Dermis blood vessel endothelial cell (primary cell): ENCODE data around the gene RGS16. TPM values are rescaled to one million over a fixed set of nuclear protein-coding genes. Genes with fewer than 3 reads are reported as not detected.
A peak's percentile ranks its signal among the peaks of the same experiment; 100 is the strongest.
"Not testable (repeated sequence)": the region's sequence is repeated elsewhere in the genome, so short reads cannot be mapped to it uniquely, and the experiment has no call there.

ENCODE experiments used
- DNase-seq: peaks from one replicate; pipeline ENCODE4 v3.0.0; 2010
- total RNA-seq: library from RNA; depleted of rRNA; stranded (reverse); fragments of >200 nt; gene quantifications from 2 replicates; pipeline ENCODE4 v1.2.3, GENCODE V29; 2014

The RGS16 gene
- 1.2 and 2.0 TPM in 2 replicates for total RNA-seq

GRCh38 chr1:182604175-182605164 lies at the start of gene RGS16:
RGS16 (minus strand) TSS chr1:182604389; CDS start chr1:182604259, 130 bp downstream.
- peak; percentile 75 for DNase-seq

GRCh38 chr1:182653986-182654385 lies 49.8 kb upstream of the RGS16 start:
- no peak for DNase-seq

DNA sequence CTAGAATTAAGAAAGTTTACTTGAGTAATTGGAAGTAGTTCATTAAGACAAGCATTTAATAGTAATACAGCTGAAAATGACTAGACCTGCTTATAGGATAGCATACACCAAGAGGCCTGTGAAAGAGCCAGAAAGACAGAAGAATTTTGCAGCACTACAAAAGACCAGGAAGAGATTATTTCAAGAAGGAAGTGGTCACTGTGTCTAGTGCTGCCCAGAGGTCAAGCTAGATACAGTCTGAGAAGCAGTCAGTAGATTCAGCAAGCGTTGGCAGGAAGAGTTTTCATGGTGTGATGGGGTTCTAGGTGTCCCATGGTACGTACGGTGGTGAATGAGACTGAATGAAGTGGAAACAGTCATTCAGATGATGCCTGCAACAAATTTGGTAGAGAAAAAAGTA lies 48.7 kb upstream of the RGS16 start:
- DNase-seq: no peak

- DNase-seq: no peak
Measured at GRCh38 chr1:182651339-182651724, 47.1 kb upstream of the RGS16 start.

- no peak for DNase-seq
Measured at GRCh38 chr1:182650678-182651338, 46.6 kb upstream of the RGS16 start.

DNA sequence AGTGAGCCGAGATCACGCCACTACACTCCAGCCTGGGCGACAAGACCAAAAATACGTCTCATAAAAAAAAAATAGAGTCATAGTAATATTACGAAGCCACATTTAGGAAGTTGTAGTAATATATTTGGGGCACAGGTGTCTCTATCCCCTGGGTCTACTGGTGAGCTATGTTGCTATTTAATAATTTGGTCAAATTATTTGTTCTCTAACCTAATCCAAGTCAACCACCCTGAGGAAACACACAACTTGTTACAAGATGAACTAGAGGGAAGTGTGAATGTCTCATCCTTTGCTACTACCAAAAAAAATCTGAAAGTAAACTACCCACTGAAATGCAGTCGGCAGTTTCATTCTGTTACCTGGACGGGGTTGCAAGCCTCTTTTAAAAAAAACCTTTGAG lies 44.9 kb upstream of the RGS16 start:
- no peak for DNase-seq

DNA sequence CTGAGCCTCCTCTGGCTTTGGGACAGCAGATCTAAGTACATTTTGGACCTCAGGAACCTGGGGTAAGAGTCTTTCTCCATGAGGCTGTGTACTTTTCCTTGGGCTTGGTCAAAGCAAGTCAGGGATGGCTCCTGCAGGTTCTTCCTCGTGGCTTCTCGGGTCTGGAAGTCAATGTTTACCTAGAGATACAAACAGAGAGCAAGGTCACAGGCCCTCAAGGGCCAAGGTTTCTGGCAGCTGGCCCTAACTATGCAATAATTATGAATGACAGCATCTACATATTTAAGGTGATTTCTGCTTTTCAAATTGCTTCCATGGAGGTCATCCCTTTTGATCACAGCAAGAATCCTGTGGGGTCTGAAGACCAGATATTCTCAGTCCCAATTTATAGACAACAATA lies 42.5 kb upstream of the RGS16 start:
- no peak for DNase-seq

DNA sequence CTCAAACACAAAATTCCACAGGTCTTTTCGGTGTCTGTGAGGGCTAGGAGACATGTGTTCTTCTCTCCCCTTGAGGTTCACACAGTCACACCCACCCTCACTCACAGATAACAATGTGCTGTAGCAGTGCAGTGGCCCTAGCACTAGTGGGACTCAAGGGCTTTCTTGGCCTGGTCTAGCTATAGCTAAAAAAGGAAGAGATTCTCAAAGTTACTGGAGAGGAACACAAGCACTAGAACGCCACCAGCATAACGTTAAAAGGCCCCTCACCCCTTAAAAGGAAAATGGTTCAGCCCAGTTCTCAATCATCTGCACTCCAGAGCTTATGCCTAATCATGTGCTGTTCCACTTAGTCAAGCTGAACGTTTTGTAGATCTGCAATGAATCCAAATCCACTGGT lies 40.7 kb upstream of the RGS16 start:
- no peak for DNase-seq

- DNase-seq: no peak
Measured at GRCh38 chr1:182643699-182644098, 39.5 kb upstream of the RGS16 start.

DNA sequence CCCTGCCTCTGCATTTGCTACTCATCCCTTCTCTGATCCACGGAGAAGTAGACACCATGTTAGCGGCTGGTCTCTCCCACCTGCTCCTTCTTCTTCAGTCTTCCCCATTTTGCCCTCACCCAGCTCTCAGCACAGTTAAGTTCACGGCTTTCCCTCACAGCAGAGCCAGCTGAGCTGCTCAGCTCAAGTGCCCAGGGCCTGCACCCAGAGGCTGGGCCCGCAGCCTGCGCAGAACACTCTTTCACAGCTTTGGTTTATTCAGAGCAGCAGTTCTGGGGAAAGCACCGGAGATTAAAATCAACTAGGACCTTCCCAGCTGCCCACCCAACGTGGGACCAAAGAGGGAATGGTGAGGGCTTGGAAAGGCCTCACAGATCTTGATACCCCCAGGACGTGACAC lies 38.3 kb upstream of the RGS16 start:
- DNase-seq: no peak

GRCh38 chr1:182641561-182641960 lies 37.4 kb upstream of the RGS16 start:
- DNase-seq: no peak

DNA sequence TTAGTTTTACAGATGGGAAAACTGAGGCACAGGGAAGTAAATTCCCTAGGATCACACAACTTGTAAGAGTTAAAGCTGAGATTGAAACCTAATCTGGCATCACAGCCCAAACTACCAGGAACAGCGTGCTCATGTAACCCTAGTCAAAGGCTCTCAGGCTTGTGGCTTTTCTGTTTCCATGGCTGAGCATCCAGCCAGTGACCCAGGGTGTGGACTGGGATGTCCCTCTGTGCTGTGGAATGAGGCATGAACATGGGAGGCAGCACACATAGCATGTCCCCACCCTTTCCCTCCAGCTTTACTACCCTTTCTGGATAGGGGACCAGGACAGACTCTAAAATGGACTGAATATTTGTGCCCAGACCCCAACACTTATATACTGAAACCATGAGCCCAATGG lies 35.1 kb upstream of the RGS16 start:
- no peak for DNase-seq

DNA sequence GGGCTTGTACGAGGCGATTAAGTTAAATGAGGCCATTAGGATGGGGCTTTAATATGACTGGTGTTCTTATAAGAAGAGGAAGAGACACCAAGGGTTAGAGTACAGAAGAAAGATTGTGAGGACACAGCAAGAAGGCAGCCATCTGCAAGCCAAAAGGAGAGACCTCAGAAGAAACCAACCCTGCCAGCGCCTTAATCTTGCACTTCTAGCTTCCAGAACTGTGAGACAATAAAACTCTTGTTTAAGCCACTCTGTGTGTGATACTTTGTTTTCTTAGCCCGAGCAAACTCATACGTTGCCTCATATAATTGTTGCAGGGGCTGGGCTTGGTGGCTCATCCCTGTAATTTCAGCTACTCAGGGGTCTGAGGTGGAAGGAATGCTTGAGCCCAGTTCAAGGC lies 33.6 kb upstream of the RGS16 start:
- DNase-seq: no peak

- no peak for DNase-seq
Measured at GRCh38 chr1:182635871-182636270, 31.7 kb upstream of the RGS16 start.

- DNase-seq: no peak
Measured at GRCh38 chr1:182634306-182635072, 30.3 kb upstream of the RGS16 start.

DNA sequence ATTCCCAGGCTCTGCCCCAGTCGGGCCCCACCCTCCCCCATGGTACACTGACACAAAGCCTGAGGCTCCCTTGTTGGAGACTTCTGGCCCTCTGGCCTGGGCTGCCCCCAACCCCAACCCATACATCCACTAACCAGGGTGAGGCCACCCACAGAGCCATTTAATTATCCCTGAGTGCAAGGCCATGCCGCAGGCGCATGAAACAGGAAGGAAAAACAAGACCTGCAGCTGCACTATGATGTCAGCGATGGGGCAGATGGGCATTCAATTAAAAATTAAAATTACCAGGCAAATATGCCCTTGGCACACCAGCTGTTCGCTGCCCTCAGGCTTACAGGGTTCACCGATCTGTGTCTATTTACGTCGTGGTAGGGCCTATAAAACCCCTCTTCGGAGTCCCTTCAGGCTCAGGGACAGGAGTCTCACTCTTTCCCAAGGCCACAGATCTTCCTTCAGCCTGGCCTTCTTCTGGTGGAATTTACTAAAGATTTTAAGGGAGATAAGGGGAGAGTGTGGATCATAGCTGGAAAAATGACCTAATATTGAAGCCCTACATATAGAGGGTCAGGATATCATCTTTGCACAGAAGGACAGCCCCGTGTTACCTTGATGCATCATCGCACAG lies 29.6 kb upstream of the RGS16 start:
- DNase-seq: peak; percentile 11

GRCh38 chr1:182633031-182633430 lies 28.8 kb upstream of the RGS16 start:
- DNase-seq: no peak

DNA sequence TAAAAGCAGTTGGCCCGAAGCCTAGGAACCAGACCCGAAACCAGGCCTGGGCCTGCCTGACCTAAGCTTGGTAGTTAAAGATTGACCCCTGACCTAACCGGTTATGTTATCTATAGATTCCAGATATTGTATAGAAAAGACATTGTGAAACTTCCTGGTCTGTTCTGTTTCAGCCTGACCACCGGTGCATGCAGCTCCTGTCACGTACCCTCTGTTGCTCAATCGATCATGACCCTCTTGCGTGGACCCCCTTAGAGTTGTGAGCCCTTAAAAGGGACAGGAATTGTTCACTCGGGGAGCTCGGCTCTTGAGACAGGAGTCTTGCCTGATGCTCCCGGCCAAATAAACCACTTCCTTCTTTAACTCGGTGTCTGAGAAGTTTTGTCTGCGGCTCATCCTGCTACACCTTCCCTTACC lies 28.3 kb upstream of the RGS16 start:
- DNase-seq: not testable (repeated sequence)

DNA sequence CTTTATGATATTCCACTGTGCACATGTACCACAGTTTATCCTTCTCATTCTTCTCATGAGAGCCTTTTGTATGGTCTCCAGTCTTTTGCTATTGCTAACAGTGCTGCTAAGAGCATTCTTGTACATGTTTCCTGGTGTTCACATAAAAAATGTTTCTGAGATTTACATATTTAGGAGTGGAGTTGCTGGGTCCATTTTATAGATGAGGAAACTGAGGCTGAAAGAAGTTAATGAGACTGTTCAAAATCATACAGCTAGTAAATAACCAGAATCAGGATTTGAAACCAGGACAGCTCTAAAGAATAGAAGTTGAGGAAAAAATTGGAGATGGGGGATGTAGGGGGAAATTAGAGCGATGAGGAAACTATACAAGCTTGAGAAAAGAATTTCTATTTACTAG lies 27.8 kb upstream of the RGS16 start:
- DNase-seq: no peak

GRCh38 chr1:182631053-182631677 lies 27.0 kb upstream of the RGS16 start:
- DNase-seq: no peak

DNA sequence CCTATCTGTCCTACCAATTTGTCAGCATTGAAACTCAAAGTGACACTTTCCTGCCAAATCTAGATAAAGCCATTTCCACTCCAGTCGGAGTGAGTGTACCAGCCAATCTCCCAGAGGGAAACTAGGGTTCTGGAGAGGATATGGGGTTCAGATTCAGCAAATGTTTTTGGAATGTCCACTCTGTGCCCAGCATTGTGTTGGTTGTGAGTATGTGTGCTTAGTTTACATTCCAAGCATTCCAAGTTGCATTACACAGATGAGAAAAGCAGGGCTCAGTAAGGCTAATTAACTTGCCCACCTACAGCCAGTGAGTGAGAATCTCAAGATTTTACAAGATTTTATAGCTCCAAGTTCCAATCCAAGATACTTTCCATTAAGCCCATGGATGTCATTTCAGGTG lies 26.4 kb upstream of the RGS16 start:
- DNase-seq: no peak

- DNase-seq: no peak
Measured at GRCh38 chr1:182629499-182630096, 25.4 kb upstream of the RGS16 start.
